HUDEP-2 (cell line): ENCODE data around the gene SIX5.
"Not testable (repeated sequence)": the region's sequence is repeated elsewhere in the genome, so short reads cannot be mapped to it uniquely, and the experiment has no call there.

Experiments used
- DNase-seq, 76 experiments: peaks; one replicate each; lab custom pipeline; 2025; ENCODE audit not compliant: unreplicated experiment in 76 of 76; lab: John Stamatoyannopoulos, UW

SIX5 gene

DNA sequence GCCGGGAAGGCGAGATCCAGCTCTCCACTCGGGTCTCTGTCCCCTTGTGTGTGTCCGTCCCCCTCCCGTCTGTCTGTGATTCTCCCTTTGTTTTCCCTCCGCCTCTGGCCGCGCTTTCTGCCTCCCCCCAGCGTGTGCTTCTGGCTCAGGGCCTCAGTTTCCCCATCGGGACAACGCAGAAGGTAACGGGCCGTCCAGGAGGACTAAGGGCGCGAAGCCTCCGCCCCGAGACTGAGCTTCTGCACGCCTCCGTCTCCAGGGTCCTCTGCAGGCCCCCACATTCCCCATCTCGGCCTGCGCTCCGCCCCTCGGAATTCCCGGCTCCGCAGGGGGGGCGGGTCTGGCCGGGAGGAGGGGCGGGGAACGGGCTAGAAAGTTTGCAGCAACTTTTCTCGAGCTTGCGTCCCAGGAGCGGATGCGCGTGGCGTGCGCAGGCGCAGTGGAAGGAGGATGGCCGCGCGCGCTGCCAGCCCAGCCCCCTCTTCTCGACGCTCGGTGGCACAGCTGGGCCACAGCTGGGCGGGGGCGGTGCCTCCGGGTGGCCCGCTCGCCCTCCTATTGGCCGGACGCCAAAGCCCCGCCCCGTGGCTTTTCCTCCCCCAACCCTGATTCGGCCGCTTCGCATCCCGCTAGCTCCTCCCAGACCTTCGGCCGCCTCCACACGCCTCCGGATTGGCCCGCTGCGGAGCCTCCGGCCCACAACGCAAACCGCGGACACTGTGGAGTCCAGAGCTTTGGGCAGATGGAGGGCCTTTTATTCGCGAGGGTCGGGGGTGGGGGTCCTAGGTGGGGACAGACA is at the start of gene SIX5:
Gene SIX5 (minus strand): TSS at position 269 of the 799 bp plus-strand sequence. CDS start 408 bp downstream, outside the sequence.
- DNase-seq = peak; percentile 76 to 100 (median 99)

DNA sequence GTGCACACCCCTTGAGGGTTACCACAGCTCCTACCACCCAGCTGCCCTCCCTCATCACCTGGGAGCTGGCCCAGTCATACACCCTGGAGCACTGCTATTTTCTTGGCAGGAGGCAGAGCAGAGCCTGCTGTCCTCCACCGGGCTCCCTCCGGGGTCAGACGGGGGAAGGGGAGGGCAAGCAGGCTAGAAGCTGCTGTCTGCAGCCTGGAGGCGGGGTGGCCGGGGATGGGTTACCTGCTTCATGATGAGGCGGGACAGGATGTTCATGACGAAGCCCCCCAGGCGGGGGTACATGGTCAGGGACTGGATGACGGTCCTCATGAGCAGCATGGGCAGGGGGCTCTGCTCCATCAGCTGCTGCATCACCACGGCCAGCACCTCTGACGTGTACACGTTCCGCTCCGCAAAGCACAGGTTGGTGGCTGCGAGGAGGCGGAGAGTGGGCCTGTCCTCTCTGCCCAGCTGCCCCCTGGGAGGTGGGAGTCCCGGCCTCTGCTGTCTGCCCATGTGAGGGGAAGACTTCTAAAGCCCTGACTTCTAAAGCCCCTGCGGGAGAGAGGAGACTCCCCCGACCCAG is 48.8 kb upstream of the SIX5 start:
- no peak for DNase-seq

DNA sequence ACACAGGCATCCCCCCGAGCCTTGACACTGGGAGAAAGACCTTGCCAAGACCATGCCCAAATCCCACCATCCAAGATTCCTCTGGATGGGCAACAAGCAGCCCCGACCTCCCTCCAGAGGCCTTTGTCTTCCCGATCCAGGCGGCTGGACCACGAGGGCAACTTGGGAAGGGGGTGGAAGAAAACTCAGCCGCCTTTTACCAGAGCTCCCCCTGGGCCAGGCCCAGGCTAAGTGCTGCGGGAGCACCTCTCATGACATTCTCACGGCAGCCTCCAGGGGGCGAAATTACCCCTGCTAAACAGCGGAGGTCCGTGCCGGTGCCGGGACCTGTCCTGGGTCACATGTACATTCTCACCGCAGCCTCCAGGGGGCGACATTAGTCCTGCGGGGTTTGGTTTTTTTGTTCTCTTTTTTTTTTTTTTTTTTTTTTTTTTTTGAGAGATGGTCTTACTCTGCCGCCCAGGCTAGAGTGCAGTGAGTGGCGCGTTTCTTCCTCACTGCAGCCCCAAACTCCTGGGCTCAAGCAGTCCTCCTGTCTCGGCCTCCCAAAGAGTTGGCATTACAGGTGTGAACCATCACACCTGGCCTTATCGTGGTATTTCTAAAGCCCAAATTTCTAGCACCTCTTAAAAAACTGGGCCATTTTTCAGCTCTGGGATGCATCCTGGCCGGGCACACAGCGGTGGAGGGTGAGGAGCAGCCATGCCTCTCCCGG is 48.1 kb upstream of the SIX5 start:
- DNase-seq = peak in 74 of 76 experiments; percentile 71 to 99 (median 95)

DNA sequence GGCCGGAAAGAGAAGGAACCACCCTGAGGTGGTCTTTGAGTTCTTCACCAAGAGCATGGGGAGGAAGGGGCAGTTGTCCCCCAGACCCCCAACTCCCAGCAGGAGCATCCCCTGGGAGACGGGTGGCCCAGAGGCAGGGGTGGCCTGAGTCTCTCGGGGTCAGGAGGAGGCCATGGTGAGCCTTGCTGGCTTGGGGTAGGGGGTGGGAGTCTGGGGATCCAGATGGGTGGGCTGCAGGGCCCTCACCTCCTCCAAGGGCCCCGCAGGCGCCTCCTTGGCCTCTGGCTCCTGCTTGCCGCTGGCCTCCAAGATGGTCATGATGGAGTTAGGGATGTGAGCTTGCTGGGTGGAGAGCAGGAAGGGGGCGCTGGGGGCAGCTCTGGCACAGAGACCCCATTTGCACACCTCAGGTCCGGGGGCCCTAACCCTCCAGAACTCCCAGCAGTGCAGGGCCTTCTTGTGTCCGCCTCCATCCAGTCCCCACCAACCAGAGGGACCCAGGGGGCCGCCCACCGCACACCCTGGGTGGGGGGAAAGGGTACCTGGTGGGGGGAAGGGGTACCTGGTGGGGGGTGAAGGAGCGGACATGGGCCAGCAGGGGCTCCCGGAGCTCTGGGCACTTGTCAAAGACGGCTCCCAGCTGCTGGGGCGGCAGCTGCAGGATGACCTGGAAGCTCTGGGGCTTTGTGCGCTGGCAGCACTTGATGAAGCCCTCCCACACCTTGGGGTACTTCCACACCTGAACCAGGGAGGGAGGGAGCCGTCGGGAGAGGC is 47.4 kb upstream of the SIX5 start:
- no peak for DNase-seq

DNA sequence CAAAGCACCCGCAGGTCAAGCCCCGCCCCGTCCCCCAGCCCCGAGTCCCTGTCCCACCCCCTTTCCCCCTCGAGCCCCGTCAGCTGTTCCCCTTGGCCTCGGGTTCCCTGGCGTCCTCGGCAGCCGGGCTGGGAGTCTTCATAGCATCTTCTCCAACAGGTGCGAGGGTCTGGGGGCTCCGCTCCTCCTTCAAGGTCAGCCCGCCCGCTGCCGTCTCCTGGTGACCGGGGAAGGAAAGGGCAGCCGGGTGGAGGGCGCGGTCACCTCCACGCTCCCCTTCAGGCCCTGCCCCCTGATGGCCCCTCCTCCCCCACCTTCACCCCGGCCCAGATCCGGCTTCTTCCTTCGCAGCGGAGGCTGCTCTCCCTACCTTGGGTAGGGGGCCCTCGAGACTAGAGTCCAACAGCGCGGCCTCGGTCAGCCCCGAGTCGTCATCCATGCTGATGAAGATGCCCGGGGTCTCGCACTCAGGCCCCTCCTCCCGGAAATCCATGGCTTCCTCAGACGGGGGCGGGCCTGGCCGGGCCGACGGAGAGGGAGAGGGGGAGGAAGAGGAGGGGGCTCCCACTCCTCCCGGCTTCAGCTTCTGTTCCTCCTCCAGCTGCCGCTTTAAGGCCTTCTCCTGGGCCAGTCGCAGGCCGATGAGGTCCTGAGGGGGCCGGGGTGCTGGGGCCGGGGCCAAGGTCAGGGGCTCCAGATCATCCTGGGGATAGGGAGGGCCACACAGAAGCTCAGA is 46.6 kb upstream of the SIX5 start:
- no peak for DNase-seq

DNA sequence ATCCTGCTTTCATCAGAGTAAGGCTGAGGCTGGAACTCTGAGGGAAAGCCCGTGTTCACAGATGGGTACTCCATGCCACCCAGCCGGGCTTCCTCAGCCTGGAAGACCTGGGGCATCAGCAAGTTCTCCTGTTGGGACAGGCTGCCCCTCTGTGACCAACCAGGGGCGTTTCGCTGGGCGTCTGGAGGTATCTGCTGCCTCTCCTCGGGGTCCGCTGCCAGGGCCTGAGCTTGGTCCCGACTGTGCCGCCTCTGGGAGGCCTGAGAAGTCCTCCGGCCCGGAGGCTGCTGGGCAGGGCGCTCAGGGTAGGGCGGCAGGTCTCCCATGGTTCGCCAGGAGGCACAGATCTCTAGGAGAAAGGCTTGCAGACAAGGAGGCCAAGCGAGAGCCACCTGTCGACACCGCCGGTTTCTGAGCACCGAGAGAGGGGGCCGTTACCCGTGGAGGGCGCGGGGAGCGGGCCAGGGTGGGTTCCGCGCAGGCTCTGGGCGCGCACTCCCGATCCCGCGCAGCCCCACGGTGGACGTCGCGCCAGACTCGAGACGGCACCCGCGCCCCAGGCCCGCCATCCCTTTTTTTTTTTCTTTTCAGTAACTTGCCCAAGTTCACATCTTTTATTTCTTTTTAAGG is 45.9 kb upstream of the SIX5 start, which contains the start of gene RSPH6A:
Gene RSPH6A (minus strand): TSS at position 458 of the 630 bp plus-strand sequence. CDS start 132 bp downstream, at position 326.
- DNase-seq = no peak

DNA sequence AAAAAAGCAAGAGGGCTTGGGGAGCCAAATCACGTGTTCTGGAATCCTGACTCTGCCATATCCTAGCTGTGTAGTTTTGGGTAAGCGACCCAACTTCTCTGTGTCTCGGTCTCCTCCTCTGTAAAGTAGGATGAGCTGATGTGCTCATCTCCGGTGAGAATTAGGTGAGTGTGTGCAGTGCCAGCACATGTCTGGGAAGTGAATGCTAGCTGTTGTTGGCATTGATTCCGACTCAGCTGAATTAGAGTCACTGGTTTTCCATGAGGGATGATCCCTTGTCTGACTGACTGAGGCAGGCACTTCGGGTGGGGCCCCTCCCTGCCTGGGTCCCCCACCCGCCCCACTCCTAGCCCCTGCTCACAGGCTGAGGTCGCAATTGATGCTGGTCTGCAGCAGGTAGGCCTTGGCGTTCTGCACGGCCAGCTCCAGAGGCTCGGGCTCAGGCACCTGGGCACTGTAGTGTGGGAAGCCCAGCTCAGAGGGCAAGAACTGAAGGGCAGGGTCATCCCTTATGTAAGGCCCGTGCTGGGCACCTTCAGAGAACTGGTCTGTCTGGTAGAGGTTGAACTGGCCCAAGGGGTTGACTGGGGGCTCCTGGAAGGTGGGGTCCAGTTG is 45.2 kb upstream of the SIX5 start:
- no peak for DNase-seq

DNA sequence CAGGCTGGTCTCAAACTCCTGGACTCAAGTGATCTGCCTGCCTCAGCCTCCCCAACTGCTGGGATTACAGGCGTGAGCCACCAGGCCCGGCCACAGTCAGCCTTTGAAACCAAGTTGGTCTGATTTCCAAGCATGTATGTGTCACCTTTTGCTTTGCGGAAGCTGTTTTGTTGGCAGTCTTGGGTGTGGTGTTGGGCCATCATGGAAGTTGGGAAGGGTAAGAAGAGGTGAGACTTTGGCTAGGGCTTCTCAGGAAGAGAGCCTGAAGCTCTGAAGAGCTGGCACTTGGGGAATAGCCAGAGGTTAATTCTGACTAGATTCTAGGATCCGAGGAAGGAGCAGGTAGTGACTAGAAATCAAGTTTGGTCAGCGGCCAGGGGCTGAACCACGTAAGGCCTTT is 43.2 kb upstream of the SIX5 start:
- DNase-seq = no peak

DNA sequence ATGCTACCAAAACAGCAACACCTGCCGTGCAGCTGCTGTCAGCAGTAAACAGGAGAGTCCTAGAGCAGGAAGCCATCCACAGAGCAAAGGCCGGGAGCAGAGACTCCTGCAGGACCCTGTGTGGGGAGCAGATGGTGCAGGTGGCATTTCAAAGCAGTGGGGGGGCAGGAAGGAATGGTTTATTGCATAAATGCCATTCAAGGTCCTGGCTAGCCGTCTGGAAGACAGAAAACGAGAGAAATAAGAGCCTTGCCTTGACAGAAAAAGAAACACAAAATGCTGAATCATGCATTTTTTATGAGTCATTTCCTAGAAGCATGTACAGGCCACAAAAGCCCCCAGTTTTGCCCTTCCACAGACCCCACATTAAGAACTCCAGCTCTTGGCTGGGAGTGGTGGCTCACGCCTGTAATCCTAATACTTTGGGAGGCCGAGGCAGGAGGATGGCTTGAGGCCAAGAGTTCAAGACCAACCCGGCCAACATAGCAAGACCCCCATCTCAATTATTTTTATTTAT is 40.6 kb upstream of the SIX5 start:
- DNase-seq = peak in 2 of 76 experiments; percentile 13 to 37

DNA sequence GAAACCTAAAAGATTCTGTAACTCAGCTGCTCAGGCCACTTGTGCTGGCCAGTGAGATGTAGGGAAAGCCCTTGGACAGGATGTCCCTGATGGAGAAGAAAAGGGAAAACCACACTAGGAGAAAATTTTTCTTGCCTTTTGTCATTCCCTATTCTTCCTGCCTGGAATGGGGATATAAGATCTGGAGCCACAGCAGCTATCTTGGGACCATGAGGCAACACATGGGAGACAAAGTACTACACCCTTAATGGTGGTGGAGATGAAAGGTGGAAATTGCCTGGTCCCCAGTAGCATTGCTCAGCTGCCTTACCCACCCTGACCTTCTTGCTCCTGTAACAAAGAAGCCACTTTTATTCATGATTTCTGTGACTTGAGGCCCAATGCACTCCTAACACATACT is 36.7 kb upstream of the SIX5 start:
- no peak for DNase-seq

DNA sequence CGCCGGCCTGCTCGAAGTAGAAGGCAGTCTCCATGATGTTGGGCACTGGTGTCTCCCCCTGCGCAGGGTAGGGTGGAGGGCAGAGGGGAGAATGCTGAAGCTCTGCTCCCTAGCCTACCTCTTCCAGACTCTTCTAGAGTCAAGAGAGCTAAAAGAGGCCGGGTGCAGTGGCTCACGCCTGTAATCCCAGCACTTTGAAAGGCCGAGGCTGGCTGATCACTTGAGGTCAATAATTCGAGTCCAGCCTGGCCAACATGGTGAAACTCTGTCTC is 35.8 kb upstream of the SIX5 start:
- no peak for DNase-seq

DNA sequence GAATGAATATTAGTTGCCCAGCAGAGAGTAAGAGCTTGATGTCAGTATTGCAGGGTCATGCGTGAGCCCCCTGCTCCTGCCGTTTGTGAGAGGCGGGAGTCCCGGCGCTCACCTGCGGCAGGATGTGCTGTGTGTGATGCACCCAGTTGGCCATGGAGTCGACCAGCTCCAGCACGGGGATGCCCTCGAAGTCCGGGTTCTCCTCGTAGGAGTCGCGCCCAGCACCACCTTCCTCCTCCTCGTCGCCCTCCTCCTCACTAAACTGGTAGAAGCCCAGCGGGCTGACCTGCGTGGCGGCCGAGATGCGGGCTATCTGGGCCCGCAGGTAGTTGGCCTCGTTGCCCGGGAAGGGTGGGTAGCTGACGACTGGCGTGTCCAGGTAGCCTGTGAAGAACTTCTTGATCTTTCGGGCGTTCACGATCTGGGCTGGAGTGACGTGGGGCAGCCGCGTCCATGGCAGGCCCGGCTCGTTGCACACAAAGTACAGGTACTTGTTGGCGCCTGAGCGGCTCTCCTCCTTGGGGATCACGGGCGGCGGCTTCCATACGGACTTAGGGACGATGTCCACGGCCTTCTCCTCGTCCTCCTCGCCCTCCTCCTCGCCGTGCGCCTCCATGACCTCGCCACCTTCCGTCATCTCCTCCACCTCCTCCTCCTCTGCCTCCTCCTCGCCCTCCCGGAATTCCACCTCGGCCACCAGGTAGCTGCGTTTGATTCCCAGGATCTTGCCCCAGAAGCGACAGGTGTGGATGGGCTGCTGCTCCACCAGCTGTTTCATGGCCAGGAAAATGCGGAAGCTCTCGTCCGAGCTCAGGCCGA is 35.3 kb upstream of the SIX5 start:
- no peak for DNase-seq

DNA sequence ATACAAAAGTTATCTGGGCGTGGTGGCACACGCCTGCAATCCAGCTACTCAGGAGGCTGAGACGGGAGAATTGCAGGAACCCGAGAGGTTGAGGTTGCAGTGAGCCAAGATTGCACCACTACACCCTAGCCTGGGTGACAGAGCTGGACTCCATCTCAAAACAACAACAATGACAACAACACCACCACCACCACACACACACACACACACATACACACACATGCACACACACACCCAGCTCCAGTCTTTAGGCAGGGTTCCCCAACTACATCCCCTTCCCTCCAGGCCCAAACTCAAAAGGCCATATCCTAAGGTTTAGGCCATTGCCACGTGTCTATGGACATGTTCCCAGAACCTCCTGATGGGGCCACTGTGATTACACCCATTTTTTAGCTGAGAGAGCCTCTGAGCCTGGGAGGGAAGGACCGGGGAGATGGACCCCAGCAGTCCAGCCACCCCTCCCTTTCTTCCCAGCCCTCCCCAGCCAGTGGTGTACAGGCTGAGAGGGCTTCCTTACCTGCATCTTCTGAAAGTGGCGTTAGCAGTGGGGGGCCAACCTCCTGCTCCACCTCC is 32.6 kb upstream of the SIX5 start:
- no peak for DNase-seq

DNA sequence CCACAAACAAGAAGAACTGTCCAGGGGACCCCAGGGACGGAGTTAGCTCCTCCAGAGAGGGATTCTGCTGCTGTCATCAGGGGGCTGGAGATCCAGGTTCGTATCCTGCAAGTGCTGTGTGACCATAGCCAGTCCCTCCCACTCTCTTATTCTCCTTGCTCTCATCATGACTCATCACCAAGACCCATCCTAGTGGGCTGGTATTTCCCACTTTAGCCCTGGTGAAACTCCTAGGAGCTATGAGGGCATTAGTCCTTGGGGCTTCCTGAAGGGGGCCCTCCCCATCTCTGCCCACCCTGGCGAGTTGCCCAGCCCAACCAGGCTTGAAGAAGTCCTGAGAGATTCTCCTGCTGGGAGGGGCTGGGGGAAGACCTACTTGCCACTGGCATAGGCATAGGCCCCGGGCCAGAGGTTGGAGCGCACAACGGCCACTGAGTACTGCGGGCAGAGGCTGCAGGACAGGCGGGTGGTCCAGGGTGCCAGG is 31.1 kb upstream of the SIX5 start:
- DNase-seq = no peak

DNA sequence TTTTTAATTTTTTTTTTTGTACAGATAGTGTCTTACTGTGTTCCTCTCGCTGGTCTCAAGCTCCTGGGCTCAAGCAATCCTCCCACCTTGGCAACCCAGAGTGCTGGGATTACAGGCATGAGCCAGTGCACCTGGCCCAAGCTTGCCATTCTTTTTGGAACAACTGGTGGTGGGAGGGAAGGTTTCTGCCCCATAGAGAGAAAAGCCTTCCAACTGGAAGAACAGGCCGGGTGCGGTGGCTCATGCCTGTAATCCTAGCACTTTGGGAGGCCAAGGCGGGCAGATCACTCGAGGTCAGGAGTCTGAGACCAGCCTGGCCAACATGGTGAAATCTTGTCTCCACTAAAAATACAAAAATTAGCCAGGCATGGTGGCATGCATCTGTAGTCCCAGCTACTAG is 30.5 kb upstream of the SIX5 start:
- DNase-seq = not testable (repeated sequence)

DNA sequence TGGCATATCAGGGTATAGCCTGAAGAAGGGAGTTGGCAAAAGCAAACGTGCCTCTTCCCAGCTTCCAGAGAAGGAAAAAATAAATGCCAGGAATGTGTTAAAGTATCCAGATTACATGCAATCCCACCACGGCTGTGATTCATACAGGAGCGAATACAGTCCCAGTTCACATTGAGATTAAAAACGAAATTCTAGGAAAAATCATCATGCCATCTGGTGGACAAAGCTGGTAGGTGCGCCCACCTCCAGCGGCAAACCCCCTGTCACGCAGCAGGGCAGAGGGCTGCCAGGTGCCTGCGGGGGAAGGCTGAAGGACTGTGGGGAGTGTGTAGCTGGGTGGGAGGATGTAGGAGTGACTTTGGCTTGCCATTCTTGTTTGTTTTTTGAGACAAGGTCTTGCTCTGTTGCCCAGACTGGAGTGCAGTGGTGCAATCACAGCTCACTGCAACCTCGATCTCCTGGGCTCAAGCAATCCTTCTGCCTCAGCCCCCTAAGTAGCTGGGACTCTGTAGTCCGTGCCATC is 30.0 kb upstream of the SIX5 start:
- peak in 34 of 76 experiments; percentile 10 to 67 (median 33) for DNase-seq

DNA sequence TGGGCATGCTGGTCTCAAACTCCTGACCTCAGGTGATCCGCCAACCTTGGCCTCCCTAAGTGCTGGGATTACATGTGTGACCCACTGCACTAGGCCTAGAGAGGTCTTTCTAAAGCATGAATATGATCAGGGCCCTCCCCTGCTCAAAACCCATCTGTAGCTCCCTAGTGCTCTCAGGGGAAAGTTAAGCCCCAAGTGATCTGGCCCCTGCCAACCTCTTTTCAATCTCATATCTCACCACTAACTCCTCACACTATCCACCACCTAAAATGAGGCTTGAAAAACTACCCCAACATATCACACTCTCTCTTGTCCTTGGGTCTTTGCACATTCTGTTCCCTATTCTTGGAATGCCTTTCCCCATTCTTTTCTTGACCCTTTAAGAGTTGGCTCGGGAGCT is 25.6 kb upstream of the SIX5 start:
- DNase-seq = no peak

DNA sequence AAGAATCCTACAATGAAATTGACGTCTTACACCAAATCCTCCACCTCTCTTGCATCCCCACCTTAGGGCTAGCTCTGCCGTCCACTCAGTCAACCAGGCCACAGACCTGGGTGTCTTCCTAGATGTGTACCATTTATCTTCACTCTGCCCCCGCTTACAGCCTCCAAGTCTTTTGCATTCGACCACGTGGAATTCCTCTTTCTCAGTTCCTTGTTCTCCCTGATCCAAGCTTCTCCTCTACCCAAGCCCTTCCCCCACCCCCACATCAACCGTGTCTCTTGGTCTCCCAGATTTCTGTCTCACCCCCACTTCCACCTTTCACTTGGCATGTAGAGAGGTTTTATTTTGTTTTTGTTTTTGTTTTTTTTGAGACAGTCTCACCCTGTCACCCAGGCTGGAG is 24.8 kb upstream of the SIX5 start:
- DNase-seq = no peak
